H1 (cell line): ENCODE results near the gene C19orf67. TPM values are rescaled to one million over a fixed set of nuclear protein-coding genes. Genes with fewer than 3 reads are reported as not detected.

Experiments used
- CREB1 ChIP-seq: IDR thresholded peaks from 2 replicates; pipeline ENCODE4 v1.6.1; 2012; ENCODE audit warnings: inconsistent platforms
- HDAC6 ChIP-seq: IDR thresholded peaks from one replicate; pipeline ENCODE4 v1.7.1; 2012; ENCODE audit warnings: low read depth, mild to moderate bottlenecking, inconsistent platforms, low read length, moderate library complexity
- KDM1A ChIP-seq: fragments of 200-600, 300-600 bp; sonication (generic); IDR thresholded peaks from 2 replicates; pipeline ENCODE4 v1.7.1; 2016; ENCODE audit warnings: mild to moderate bottlenecking, low read length, borderline replicate concordance
- POLR2A ChIP-seq, 2 experiments: IDR thresholded peaks; 1 replicate in 1 of 2; 2 replicates in 1 of 2; pipeline ENCODE4 v1.6.1; 2011; ENCODE audit warnings: low read depth in 2 of 2, low read length in 2 of 2, mild to moderate bottlenecking in 2 of 2; ENCODE audit errors: control extremely low read depth in 1 of 2
- RBBP5 ChIP-seq: IDR thresholded peaks from 2 replicates; pipeline ENCODE4 v1.7.1; 2012; ENCODE audit warnings: low read depth, mild to moderate bottlenecking, inconsistent platforms, low read length, moderate library complexity, borderline replicate concordance
- TAF1 ChIP-seq: IDR thresholded peaks from 2 replicates; pipeline ENCODE4 v1.6.1; 2011; ENCODE audit warnings: mild to moderate bottlenecking, low read depth, low read length
- USF2 ChIP-seq: IDR thresholded peaks from 2 replicates; pipeline ENCODE4 v1.6.1; 2011; ENCODE audit warnings: low read length, improper control_type of control experiment
- polyA plus RNA-seq, 7 experiments: library from polyadenylated mRNA; depleted of rRNA in 3 of 7; stranded (reverse) in 5 of 7; unstranded in 2 of 7; fragments of >200 nt in 5 of 7; fragments of 200-250 nt in 2 of 7; gene quantifications; 1 replicate in 5 of 7; 2 replicates in 1 of 7; 4 replicates in 1 of 7; pipeline versions ENCODE4 v1.2.1 to v1.2.3, GENCODE V29; 2011 to 2013; ENCODE audit warnings: missing spikeins in 2 of 7, mixed read lengths in 2 of 7
- total RNA-seq: library from RNA; stranded (reverse); fragmentation: NEBNext Ultra II Directional; extraction: Animal tissue kit (Norgen Biotek cat#: 25700); gene quantifications from 2 replicates; pipeline ENCODE4 v1.2.1, GENCODE V29; 2021

The C19orf67 gene
- total and polyA plus RNA-seq, 2 of the 8 experiments (the other 6 are each of a cell fraction or from before 2014, with no cell fraction given), result 0.12 TPM; not detected in 1

- no peak for TF ChIP-seq HDAC6
- peak; percentile 75 for TF ChIP-seq CREB1
- TF ChIP-seq USF2, result no peak
- TF ChIP-seq KDM1A, result peak; percentile 92
- no peak for TF ChIP-seq TAF1
- no peak for TF ChIP-seq RBBP5
- no peak for TF ChIP-seq POLR2A (IDR thresholded peaks at IDR 0.05; ENCODE audit: control extremely low read depth in 1 of 2, low read depth in 2 of 2, low read length in 2 of 2)
Observed at GRCh38 chr19:14059093-14059480, 26.5 kb downstream of the C19orf67 start (continued).
